T47D (cell line): Measurements from ENCODE around the gene ACSL6.

Experiments
- DNase-seq, 2 experiments: peaks; one replicate each; pipeline versions ENCODE4 v3.0.0 to v3.0.0-alpha.2; 2011 to 2012; ENCODE audit warnings: low read depth in 1 of 2, low spot score in 1 of 2
- JUND ChIP-seq: IDR thresholded peaks from 2 replicates; pipeline ENCODE4 v1.6.1; 2012; ENCODE audit warnings: low read depth
- in situ Hi-C: cut with HindIII; loops from 2 replicates; pipeline ENCODE4 v1.10.0; 2016; ENCODE audit warnings: low sequenced_read_pairs, low pct_unique_long_range_greater_than_20kb

ACSL6 gene

GRCh38 chr5:132029609-132030330, 18.3 kb upstream of the ACSL6 start:
- in situ Hi-C loops = no loop called here
- no peak for TF ChIP-seq JUND
- no peak for DNase-seq

DNA sequence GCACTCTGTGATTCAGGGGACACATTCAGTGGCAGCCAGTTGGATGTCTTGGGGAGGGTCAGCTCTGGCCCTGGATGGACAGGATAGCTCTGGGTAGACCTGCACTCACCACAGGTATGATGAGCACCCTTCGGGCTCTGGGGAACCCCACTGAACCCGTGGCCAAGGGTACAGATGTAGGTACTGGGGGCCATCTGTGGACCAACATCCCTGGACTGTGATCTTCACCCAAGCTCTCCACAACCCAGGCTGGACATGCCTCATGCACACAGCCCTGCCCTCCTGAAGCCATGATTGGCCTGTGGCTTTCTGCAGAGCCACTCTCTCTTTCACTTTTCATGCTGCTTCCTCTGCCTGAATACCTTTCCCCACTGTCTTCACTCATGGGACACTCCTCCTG, 15.6 kb upstream of the ACSL6 start:
- DNase-seq = no peak
- no peak for TF ChIP-seq JUND
- in situ Hi-C loops = no loop called here

DNA sequence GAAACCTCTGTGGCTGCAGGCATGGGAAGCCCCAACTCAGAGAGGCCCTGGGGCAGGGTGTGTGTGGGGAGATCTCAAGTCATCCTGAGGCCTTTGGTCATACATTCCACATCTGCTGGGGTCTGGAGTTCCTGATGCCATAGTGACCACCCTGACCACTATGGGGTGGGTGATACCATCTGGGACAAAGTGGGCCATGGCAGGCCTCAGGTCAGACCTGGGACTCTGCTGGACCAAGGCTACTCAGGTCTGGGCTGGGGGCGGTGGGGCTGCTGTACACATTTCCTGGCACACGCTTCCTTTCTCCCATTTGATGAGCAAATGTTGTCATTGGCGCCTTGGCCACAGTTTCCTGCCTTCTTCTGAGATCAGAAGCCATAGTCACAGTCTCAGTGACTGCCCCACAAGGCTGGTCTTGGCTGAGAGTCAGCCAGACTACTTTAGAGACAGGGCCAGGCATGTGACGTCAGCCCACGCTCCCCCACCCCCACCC, 15.1 kb upstream of the ACSL6 start:
- in situ Hi-C loops = no loop called here
- DNase-seq = no peak
- no peak for TF ChIP-seq JUND

DNA sequence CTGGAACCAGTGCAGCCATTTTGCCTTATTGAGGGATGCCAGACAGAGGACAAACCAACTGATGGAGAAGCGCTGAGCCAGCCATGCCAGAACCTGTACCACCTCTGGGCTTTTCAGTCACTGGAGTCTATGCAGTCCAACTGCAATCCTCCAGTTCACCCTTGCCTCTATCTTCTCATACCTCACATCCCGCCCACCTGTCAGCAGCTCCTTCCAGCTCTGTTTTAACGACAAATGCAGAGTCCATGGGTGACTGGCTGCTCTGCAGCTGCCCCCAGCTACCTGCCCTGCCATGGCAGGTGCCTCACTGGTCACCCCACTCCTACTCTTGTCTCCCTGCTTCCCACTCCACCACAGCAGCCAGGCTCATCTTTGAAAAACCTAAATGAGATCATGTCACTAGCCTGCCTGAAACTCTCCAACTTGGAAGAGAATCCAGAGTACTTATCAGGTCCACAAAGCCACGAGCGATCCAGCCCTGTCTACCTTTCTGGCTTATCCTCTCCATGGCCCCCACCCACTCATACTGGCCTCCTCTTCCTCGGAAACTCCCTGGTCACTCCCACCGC, 14.0 kb upstream of the ACSL6 start:
- in situ Hi-C loops = no loop called here
- DNase-seq = no peak
- no peak for TF ChIP-seq JUND

GRCh38 chr5:132024789-132025402, 13.4 kb upstream of the ACSL6 start:
- in situ Hi-C loops = no loop called here
- DNase-seq = peak in 1 of 2 experiments; percentile 60
- no peak for TF ChIP-seq JUND

DNA sequence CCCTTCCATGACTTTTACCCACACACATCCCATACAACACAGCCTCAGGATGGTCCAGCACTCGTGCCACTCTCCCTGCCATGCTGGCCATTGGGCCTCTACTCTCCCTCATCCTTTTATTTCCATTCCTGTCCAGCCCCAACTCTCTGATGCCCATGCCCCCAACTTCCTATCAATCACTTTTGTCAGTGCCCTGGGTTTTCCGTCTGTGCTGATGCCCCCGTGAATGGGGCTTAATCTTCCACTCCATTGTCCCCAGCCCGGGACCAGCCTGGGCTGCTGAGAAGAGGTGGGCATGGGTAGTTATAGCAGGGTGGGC, 12.6 kb upstream of the ACSL6 start:
- in situ Hi-C loops = no loop called here
- TF ChIP-seq JUND = no peak
- DNase-seq = no peak

GRCh38 chr5:132023258-132024116, 12.0 kb upstream of the ACSL6 start:
- TF ChIP-seq JUND = no peak
- DNase-seq = no peak
- in situ Hi-C loops = no loop called here

GRCh38 chr5:132022737-132023136, 11.3 kb upstream of the ACSL6 start:
- no peak for TF ChIP-seq JUND
- in situ Hi-C loops = no loop called here
- no peak for DNase-seq

DNA sequence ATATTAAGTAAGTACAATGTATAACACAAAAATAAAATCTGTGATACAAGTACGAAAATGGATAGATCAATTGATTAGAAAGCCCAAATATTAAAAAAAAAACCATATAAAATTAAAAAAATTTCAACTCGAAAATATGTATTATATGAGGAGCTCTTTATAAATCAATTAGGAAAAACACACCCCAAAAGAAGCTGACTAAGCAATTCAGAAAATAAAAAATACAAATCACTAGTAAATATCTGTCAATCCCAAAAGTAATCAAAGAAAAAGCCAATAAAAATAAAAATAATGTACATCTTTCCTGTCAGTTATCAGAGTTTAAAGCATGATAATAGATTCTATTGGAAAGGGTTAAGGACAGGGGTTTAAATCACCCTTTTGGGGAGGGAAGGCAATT, 10.2 kb upstream of the ACSL6 start:
- in situ Hi-C loops = no loop called here
- TF ChIP-seq JUND = no peak
- no peak for DNase-seq

DNA sequence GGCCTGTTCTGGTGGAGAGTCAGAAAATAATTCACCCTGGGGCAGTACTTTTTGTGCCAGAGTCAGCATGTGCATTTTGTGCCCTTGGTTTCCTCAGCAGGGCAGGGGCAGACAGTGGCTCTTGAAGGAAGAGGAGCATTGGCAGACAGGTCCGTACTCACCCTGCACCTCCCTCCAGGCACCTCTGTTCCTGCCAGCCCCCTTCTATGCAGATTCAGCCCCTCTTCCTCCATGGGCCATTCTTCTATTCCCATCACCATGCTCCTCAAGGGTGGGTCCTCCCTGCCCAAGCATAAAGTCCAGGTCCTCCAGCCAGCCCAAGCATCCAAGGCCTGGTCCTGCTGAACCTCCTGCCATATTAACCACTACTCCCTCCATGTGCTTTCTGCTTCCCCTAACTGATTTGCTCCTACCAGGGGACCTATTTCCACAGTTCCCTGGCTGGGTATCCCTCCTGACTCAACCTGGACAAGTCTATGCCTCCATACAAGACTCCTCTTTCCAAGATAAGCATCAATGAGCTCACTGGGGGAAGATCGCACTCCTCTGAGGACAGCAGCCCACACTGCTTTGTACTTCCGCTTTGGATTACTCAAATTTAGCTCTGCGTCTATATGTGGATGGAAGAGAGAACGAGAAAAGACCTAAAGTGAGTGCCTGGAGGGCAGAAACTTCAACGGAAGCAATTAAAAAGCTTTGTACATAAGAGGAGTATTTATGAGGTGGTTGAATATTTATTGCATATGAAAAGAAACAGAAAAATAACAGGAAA, 9.3 kb upstream of the ACSL6 start:
- no peak for TF ChIP-seq JUND
- DNase-seq = no peak
- in situ Hi-C loops = no loop called here

DNA sequence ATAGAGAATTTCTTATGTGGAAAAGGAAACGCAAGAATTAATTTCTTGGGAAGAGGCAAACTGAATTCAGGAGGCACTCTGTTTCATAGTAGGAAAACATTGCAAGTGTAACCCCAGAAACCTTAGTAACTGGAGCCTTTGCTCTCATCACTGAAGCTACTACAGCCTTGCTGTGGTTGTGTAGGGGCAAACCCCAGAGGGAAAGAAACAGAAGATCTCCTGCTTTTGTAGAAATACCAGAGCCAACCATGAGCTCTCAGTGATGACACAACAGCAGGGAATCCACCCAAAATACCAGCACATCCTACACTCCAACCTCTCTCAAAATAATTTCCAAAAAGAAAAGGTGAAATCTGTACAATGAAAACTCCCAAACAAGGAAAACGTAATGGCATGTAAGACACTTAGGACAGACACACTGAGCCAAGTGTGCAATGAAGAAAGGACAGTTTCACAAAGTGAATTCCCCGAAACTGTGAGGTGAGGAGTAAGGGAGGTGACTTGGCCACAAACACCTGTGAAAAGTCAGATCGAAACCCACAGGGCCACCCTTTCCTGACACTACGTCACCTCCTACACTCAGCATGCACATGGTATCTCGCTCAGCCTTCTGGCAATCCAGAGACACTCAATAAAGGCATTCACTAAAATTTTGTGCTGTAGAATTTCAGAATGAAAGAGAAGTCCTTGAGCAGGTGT, 8.5 kb upstream of the ACSL6 start:
- in situ Hi-C loops = no loop called here
- no peak for DNase-seq
- no peak for TF ChIP-seq JUND
